GM12878 (cell line): ENCODE measurements around the gene LST1. TPM values are rescaled to one million over a fixed set of nuclear protein-coding genes. Genes with fewer than 3 reads are reported as not detected.
A peak's percentile ranks its signal among the peaks of the same experiment; 100 is the strongest.

Source experiments
- BHLHE40 ChIP-seq, 2 experiments: fragments of 450-650 bp in 1 of 2; IDR thresholded peaks; 2 replicates each; pipeline ENCODE4 v1.6.1; 2011 to 2017; ENCODE audit warnings: low read depth in 2 of 2, borderline replicate concordance in 1 of 2, improper control_type of control experiment in 1 of 2, low read length in 1 of 2, mild to moderate bottlenecking in 1 of 2
- EED ChIP-seq: sonication (generic); IDR thresholded peaks from 2 replicates; pipeline ENCODE4 v1.6.1; 2016; ENCODE audit warnings: antibody characterized with exemption, low read depth
- KAT2A ChIP-seq: conservative IDR thresholded peaks from 2 replicates; pipeline ENCODE4 v1.6.1; 2011; ENCODE audit warnings: low read depth, low read length; ENCODE audit not compliant: control insufficient read depth
- PML ChIP-seq: IDR thresholded peaks from 2 replicates; pipeline ENCODE4 v1.6.1; 2012; ENCODE audit warnings: low read length, inconsistent platforms
- SP1 ChIP-seq: IDR thresholded peaks from one replicate; pipeline ENCODE4 v1.6.1; 2011; ENCODE audit warnings: low read depth, low read length
- SREBF2 ChIP-seq: IDR thresholded peaks from 2 replicates; pipeline ENCODE4 v1.6.1; 2012; ENCODE audit warnings: mild to moderate bottlenecking, low read length
- SRF ChIP-seq, 2 experiments: IDR thresholded peaks; 2 replicates each; pipeline ENCODE4 v1.6.1; 2011; ENCODE audit warnings: low read depth in 2 of 2, low read length in 2 of 2, mild to moderate bottlenecking in 1 of 2, moderate library complexity in 1 of 2
- STAT1 ChIP-seq: fragments of 450-650 bp; conservative IDR thresholded peaks from 2 replicates; pipeline ENCODE4 v1.6.1; 2014; ENCODE audit warnings: antibody characterized with exemption, mild to moderate bottlenecking
- TARDBP ChIP-seq: IDR thresholded peaks from 2 replicates; pipeline ENCODE4 v1.6.1; 2016; ENCODE audit warnings: borderline replicate concordance
- TCF12 ChIP-seq: IDR thresholded peaks from 2 replicates; pipeline ENCODE4 v1.6.1; 2011; ENCODE audit warnings: low read depth, mild to moderate bottlenecking, low read length
- ZNF217 ChIP-seq: fragments of 450-650 bp; IDR thresholded peaks from 2 replicates; pipeline ENCODE4 v1.6.1; 2017; ENCODE audit warnings: antibody characterized with exemption, mild to moderate bottlenecking
- ZNF622 ChIP-seq: fragments of 450-650 bp; IDR thresholded peaks from 2 replicates; pipeline ENCODE4 v1.6.1; 2017; ENCODE audit warnings: mild to moderate bottlenecking, inconsistent platforms
- polyA plus RNA-seq, 11 experiments: library from polyadenylated mRNA; depleted of rRNA in 4 of 11; unstranded in 6 of 11; stranded (reverse) in 5 of 11; fragments of >200 nt; fragmentation: Nextera tagmentation in 4 of 11; fragmentation: Illumina TruSeq in 1 of 11; extraction: Ambion mirVana in 4 of 11; extraction: Trizol in 1 of 11; gene quantifications; 1 replicate in 1 of 11; 2 replicates in 10 of 11; pipeline versions ENCODE4 v1.2.1 to v1.2.3, GENCODE V29; 2011 to 2016; ENCODE audit warnings: inconsistent platforms in 2 of 11, missing spikeins in 2 of 11, low read depth in 1 of 11
- total RNA-seq, 4 experiments: library from RNA; depleted of rRNA in 3 of 4; stranded (reverse); fragments of >200 nt in 3 of 4; fragmentation: Illumina TruSeq in 1 of 4; extraction: Trizol in 1 of 4; gene quantifications; 2 replicates each; pipeline versions ENCODE4 v1.2.1 to v1.2.3, GENCODE V29; 2013 to 2021
- TF ChIP-seq, protein P1 (sequence below): IDR thresholded peaks from 2 replicates; pipeline ENCODE4 v1.6.1; 2011; ENCODE audit warnings: borderline replicate concordance, low read depth, mild to moderate bottlenecking, moderate library complexity, mixed read lengths, low read length; ENCODE audit not compliant: insufficient read depth; ENCODE audit errors: extremely low read length
- TF ChIP-seq, protein P2 (sequence below): fragments of 450-650 bp; formaldehyde crosslinking; IDR thresholded peaks from 2 replicates; pipeline ENCODE4 v1.5.0; 2022; ENCODE audit warnings: mild to moderate bottlenecking, missing genetic modification characterization
- TF ChIP-seq, protein P3 (sequence below): fragments of 450-650 bp; IDR thresholded peaks from 2 replicates; pipeline ENCODE4 v1.6.1; 2017; ENCODE audit warnings: mild to moderate bottlenecking, moderate library complexity
- TF ChIP-seq, protein P4 (sequence below), 3 experiments: IDR thresholded peaks in 2 of 3; conservative IDR thresholded peaks in 1 of 3; 2 replicates each; pipeline ENCODE4 v1.5.1; 2011; ENCODE audit warnings: low read depth in 3 of 3, low read length in 3 of 3, mild to moderate bottlenecking in 3 of 3, control low read depth in 2 of 3, moderate library complexity in 2 of 3, inconsistent platforms in 1 of 3, mixed read lengths in 1 of 3; ENCODE audit not compliant: control insufficient read depth in 2 of 3, insufficient read depth in 1 of 3; ENCODE audit errors: extremely low read depth in 1 of 3
- TF ChIP-seq, protein P5 (sequence below): IDR thresholded peaks from 2 replicates; pipeline ENCODE4 v1.6.1; 2012; ENCODE audit warnings: low read depth, low read length, improper control_type of control experiment

LST1 gene
- total and polyA plus RNA-seq, 10 of the 15 experiments (the other 5 are each of a cell fraction or from before 2014, with no cell fraction given): 4.1 to 35.5 (median 16.4) TPM

DNA sequence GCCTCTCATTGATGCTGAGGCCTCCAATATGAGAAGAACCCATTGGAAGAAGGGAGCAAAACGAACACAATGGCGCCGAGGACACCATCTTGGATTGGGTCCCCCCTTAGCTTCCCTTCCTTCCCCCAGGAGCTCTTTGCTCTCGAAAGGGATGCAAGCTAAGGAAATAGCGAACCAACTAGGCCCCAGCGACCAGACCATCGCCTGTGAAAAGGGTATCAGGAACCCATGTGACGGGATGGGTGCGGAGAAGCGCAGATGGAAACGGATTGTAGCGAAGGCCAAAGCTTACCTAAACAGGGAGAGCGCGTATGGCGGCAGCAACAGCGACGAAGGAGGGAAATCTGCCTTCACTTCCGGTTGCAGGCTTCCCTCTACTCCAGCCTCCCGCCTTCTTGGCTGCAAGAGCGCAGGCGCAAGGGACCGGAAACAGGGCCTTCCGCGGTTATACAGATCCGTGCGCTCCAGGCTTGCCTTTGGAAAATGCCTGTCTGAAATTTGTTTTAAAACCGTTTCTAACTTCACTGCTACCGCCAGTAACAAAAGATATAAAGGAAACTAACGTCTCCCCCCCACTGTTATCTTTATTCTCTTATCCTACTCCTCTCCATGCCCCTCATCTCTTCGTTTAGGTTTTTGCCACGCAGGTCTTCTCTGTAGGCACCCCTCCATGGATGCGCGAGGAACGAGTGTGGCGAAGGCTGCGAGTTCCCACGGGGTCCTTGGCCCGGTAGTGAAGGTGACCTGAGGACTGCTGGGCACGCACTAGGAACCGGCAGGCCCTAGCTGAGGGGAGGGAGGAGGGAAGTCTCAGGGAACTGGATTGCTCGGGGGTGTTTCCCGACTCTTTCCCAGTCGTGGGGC lies 44.2 kb upstream of the LST1 start, which contains the start of gene DDX39B (continued):
- TF ChIP-seq, protein P1, sequence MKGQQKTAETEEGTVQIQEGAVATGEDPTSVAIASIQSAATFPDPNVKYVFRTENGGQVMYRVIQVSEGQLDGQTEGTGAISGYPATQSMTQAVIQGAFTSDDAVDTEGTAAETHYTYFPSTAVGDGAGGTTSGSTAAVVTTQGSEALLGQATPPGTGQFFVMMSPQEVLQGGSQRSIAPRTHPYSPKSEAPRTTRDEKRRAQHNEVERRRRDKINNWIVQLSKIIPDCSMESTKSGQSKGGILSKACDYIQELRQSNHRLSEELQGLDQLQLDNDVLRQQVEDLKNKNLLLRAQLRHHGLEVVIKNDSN: no peak
- TF ChIP-seq KAT2A (no peak; the same call in 1 of the 2 replicates), STAT1 (peak; percentile 90; the same call in 1 of the 2 replicates), TCF12 (peak; percentile 59; the same call in 1 of the 2 replicates), SRF (IDR thresholded peaks at IDR 0.05; ENCODE audit: low read depth in 2 of 2, low read length in 2 of 2) (peak in 1 of 2 experiments; percentile 73; a peak in 1 of 4 replicates), BHLHE40 (IDR thresholded peaks at IDR 0.05; ENCODE audit: borderline replicate concordance in 1 of 2, low read depth in 2 of 2, low read length in 1 of 2) (peak; percentile 60 to 63; a peak in 3 of 4 replicates), EED (0 out of 2 replicates have a peak, but pooled peaks have one; percentile 24), ZNF217 (no peak), ZNF622 (no peak), SREBF2 (no peak), PML (peak; percentile 99), TARDBP (no peak), SP1 (peak; percentile 60)
- TF ChIP-seq, protein P2, sequence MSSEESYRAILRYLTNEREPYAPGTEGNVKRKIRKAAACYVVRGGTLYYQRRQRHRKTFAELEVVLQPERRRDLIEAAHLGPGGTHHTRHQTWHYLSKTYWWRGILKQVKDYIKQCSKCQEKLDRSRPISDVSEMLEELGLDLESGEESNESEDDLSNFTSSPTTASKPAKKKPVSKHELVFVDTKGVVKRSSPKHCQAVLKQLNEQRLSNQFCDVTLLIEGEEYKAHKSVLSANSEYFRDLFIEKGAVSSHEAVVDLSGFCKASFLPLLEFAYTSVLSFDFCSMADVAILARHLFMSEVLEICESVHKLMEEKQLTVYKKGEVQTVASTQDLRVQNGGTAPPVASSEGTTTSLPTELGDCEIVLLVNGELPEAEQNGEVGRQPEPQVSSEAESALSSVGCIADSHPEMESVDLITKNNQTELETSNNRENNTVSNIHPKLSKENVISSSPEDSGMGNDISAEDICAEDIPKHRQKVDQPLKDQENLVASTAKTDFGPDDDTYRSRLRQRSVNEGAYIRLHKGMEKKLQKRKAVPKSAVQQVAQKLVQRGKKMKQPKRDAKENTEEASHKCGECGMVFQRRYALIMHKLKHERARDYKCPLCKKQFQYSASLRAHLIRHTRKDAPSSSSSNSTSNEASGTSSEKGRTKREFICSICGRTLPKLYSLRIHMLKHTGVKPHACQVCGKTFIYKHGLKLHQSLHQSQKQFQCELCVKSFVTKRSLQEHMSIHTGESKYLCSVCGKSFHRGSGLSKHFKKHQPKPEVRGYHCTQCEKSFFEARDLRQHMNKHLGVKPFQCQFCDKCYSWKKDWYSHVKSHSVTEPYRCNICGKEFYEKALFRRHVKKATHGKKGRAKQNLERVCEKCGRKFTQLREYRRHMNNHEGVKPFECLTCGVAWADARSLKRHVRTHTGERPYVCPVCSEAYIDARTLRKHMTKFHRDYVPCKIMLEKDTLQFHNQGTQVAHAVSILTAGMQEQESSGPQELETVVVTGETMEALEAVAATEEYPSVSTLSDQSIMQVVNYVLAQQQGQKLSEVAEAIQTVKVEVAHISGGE: no peak; the same call in 1 of the 2 replicates
- TF ChIP-seq, protein P3, sequence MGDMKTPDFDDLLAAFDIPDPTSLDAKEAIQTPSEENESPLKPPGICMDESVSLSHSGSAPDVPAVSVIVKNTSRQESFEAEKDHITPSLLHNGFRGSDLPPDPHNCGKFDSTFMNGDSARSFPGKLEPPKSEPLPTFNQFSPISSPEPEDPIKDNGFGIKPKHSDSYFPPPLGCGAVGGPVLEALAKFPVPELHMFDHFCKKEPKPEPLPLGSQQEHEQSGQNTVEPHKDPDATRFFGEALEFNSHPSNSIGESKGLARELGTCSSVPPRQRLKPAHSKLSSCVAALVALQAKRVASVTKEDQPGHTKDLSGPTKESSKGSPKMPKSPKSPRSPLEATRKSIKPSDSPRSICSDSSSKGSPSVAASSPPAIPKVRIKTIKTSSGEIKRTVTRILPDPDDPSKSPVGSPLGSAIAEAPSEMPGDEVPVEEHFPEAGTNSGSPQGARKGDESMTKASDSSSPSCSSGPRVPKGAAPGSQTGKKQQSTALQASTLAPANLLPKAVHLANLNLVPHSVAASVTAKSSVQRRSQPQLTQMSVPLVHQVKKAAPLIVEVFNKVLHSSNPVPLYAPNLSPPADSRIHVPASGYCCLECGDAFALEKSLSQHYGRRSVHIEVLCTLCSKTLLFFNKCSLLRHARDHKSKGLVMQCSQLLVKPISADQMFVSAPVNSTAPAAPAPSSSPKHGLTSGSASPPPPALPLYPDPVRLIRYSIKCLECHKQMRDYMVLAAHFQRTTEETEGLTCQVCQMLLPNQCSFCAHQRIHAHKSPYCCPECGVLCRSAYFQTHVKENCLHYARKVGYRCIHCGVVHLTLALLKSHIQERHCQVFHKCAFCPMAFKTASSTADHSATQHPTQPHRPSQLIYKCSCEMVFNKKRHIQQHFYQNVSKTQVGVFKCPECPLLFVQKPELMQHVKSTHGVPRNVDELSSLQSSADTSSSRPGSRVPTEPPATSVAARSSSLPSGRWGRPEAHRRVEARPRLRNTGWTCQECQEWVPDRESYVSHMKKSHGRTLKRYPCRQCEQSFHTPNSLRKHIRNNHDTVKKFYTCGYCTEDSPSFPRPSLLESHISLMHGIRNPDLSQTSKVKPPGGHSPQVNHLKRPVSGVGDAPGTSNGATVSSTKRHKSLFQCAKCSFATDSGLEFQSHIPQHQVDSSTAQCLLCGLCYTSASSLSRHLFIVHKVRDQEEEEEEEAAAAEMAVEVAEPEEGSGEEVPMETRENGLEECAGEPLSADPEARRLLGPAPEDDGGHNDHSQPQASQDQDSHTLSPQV: peak; percentile 96
- TF ChIP-seq, protein P4, sequence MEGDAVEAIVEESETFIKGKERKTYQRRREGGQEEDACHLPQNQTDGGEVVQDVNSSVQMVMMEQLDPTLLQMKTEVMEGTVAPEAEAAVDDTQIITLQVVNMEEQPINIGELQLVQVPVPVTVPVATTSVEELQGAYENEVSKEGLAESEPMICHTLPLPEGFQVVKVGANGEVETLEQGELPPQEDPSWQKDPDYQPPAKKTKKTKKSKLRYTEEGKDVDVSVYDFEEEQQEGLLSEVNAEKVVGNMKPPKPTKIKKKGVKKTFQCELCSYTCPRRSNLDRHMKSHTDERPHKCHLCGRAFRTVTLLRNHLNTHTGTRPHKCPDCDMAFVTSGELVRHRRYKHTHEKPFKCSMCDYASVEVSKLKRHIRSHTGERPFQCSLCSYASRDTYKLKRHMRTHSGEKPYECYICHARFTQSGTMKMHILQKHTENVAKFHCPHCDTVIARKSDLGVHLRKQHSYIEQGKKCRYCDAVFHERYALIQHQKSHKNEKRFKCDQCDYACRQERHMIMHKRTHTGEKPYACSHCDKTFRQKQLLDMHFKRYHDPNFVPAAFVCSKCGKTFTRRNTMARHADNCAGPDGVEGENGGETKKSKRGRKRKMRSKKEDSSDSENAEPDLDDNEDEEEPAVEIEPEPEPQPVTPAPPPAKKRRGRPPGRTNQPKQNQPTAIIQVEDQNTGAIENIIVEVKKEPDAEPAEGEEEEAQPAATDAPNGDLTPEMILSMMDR (IDR thresholded peaks at IDR 0.05 in 2 of 3, conservative IDR thresholded peaks at IDR 0.05 in 1 of 3; ENCODE audit: control insufficient read depth in 2 of 3, extremely low read depth in 1 of 3, insufficient read depth in 1 of 3, low read depth in 3 of 3, low read length in 3 of 3): no peak
- TF ChIP-seq, protein P5, sequence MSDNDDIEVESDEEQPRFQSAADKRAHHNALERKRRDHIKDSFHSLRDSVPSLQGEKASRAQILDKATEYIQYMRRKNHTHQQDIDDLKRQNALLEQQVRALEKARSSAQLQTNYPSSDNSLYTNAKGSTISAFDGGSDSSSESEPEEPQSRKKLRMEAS: peak; percentile 91
